K562 (cell line): ENCODE data around the gene FLOT2. TPM values are rescaled to one million over a fixed set of nuclear protein-coding genes. Genes with fewer than 3 reads are reported as not detected.

Experiments used
- ARID2 ChIP-seq: fragments of 450-650 bp; IDR thresholded peaks from 2 replicates; pipeline ENCODE4 v1.6.1; 2017; ENCODE audit warnings: antibody characterized with exemption, mild to moderate bottlenecking
- ATF3 ChIP-seq, 2 experiments: fragments of 450-650 bp in 1 of 2; sonication (generic) in 1 of 2; formaldehyde crosslinking in 1 of 2; IDR thresholded peaks in 1 of 2; conservative IDR thresholded peaks in 1 of 2; 2 replicates each; pipeline versions ENCODE4 v1.6.1 to v1.8.1; 2016 to 2023; ENCODE audit warnings: mild to moderate bottlenecking in 2 of 2, moderate library complexity in 2 of 2, inconsistent platforms in 1 of 2, missing genetic modification reagents in 1 of 2
- CBFB ChIP-seq: sonication (generic); formaldehyde crosslinking; IDR thresholded peaks from 2 replicates; pipeline ENCODE4 v1.4.0; 2020; ENCODE audit warnings: mild to moderate bottlenecking, missing genetic modification reagents
- DACH1 ChIP-seq: fragments of 450-650 bp; IDR thresholded peaks from 2 replicates; pipeline ENCODE4 v1.6.1; 2018; ENCODE audit not compliant: partially characterized antibody
- DEAF1 ChIP-seq: fragments of 450-650 bp; formaldehyde crosslinking; IDR thresholded peaks from 2 replicates; pipeline ENCODE4 v1.4.0; 2020; ENCODE audit warnings: mild to moderate bottlenecking, moderate library complexity
- DPF2 ChIP-seq: fragments of 450-650 bp; IDR thresholded peaks from 2 replicates; pipeline ENCODE4 v1.6.1; 2016
- ELF4 ChIP-seq: fragments of 450-650 bp; formaldehyde crosslinking; IDR thresholded peaks from 2 replicates; pipeline ENCODE4 v1.4.0; 2022; ENCODE audit warnings: missing genetic modification characterization
- MLLT1 ChIP-seq, 2 experiments: fragments of 450-650 bp; IDR thresholded peaks; 2 replicates each; pipeline ENCODE4 v1.6.1; 2016
- PTBP1 ChIP-seq: fragments of 200-400 bp; formaldehyde crosslinking; IDR thresholded peaks from 2 replicates; pipeline ENCODE4 v1.6.1; 2017; ENCODE audit warnings: low read depth, low read length
- SLC30A9 ChIP-seq: fragments of 250-450 bp; sonication (Bioruptor Pico); IDR thresholded peaks from 2 replicates; pipeline ENCODE4 v1.8.0; 2022; ENCODE audit warnings: mild to moderate bottlenecking, moderate library complexity
- SNRNP70 ChIP-seq: fragments of 200-400 bp; formaldehyde crosslinking; optimal IDR thresholded peaks from 2 replicates; pipeline ENCODE3; 2017; ENCODE audit warnings: low read depth, low read length
- TCF7 ChIP-seq: sonication (generic); IDR thresholded peaks from 2 replicates; pipeline ENCODE4 v1.6.1; 2016; ENCODE audit warnings: antibody characterized with exemption, borderline replicate concordance
- TRIM28 ChIP-seq: fragments of 450-650 bp; IDR thresholded peaks from 2 replicates; pipeline ENCODE4 v1.6.1; 2017
- ZBTB33 ChIP-seq: sonication (generic); formaldehyde crosslinking; IDR thresholded peaks from 2 replicates; pipeline ENCODE4 v1.8.1; 2023; ENCODE audit warnings: mild to moderate bottlenecking, missing genetic modification reagents
- ZBTB5 ChIP-seq: fragments of 450-650 bp; IDR thresholded peaks from 2 replicates; pipeline ENCODE4 v1.6.1; 2017; ENCODE audit warnings: antibody characterized with exemption
- ZNF280A ChIP-seq: fragments of 450-650 bp; IDR thresholded peaks from 2 replicates; pipeline ENCODE4 v1.6.1; 2018; ENCODE audit warnings: mild to moderate bottlenecking, low read depth; ENCODE audit not compliant: partially characterized antibody
- ZNF77 ChIP-seq: fragments of 250-450 bp; sonication (Bioruptor Pico); IDR thresholded peaks from 2 replicates; pipeline ENCODE4 v1.5.0; 2020
- ZNF785 ChIP-seq: fragments of 250-450 bp; sonication (Bioruptor Pico); IDR thresholded peaks from 2 replicates; pipeline ENCODE4 v1.4.0; 2020; ENCODE audit warnings: mild to moderate bottlenecking
- polyA plus RNA-seq, 8 experiments: library from polyadenylated mRNA; depleted of rRNA in 4 of 8; stranded (reverse) in 5 of 8; unstranded in 3 of 8; fragments of >200 nt; fragmentation: Nextera tagmentation in 2 of 8; fragmentation: Illumina TruSeq in 1 of 8; extraction: Ambion mirVana in 2 of 8; extraction: Trizol in 1 of 8; gene quantifications; 2 replicates each; pipeline versions ENCODE4 v1.2.1 to v1.2.3, GENCODE V29; 2011 to 2014; ENCODE audit warnings: inconsistent platforms in 1 of 8, missing spikeins in 1 of 8
- total RNA-seq, 7 experiments: library from RNA; depleted of rRNA in 6 of 7; stranded (reverse); fragments of >200 nt in 6 of 7; fragmentation: Illumina TruSeq in 2 of 7; extraction: Trizol in 2 of 7; gene quantifications; 2 replicates each; pipeline versions ENCODE4 v1.2.1 to v1.2.3, GENCODE V29; 2011 to 2021; ENCODE audit warnings: low replicate concordance in 1 of 7

The FLOT2 gene
- total and polyA plus RNA-seq, 9 of the 15 experiments (the other 6 are each of a cell fraction or from before 2014, with no cell fraction given), result 17.5 to 138 (median 41.7) TPM

- TF ChIP-seq ZNF280A (no peak), DPF2 (peak; percentile 15; the same call in 1 of the 2 replicates), SLC30A9 (CRISPR knock-in tag) (no peak; the same call in 1 of the 2 replicates), CBFB (CRISPR knock-in tag) (no peak), TRIM28 (no peak), PTBP1 (no peak), ZNF785 (CRISPR knock-in tag) (no peak), ZBTB5 (no peak), ZNF77 (CRISPR knock-in tag) (no peak; the same call in 1 of the 2 replicates), ATF3 (IDR thresholded peaks at IDR 0.05) (no peak), ATF3 (CRISPR knock-in tag; conservative IDR thresholded peaks at IDR 0.05) (no peak), ELF4 (peak; percentile 64; the same call in 1 of the 2 replicates), ARID2 (peak; percentile 24; the same call in 1 of the 2 replicates), SNRNP70 (no peak), MLLT1 (IDR thresholded peaks at IDR 0.05) (peak; percentile 44 to 65; a peak in 1 of 4 replicates), DEAF1 (CRISPR knock-in tag) (peak; percentile 7; the same call in 1 of the 2 replicates), ZBTB33 (CRISPR knock-in tag) (peak; percentile 33; the same call in 1 of the 2 replicates), TCF7 (no peak), DACH1 (no peak)
Measured at GRCh38 chr17:28896884-28897768, at the start of gene FLOT2 (continued).
